ENCODE results near the gene RHOBTB3.
A peak's percentile ranks its signal among the peaks of the same experiment; 100 is the strongest.
"Not testable (repeated sequence)": the region's sequence is repeated elsewhere in the genome, so short reads cannot be mapped to it uniquely, and the experiment has no call there.

The RHOBTB3 gene

GRCh38 chr5:95801961-95802360 lies 70.8 kb downstream of the RHOBTB3 start:
- DNase-seq = no peak

- DNase-seq = no peak
Measured at GRCh38 chr5:95803271-95804148, 72.4 kb downstream of the RHOBTB3 start.

- DNase-seq = no peak
Measured at GRCh38 chr5:95804736-95805539, 73.8 kb downstream of the RHOBTB3 start.

- DNase-seq = no peak
Measured at GRCh38 chr5:95806687-95807086, 75.6 kb downstream of the RHOBTB3 start.

GRCh38 chr5:95808013-95808685 lies 77.0 kb downstream of the RHOBTB3 start:
- no peak for DNase-seq

GRCh38 chr5:95808686-95809413 lies 77.7 kb downstream of the RHOBTB3 start:
- DNase-seq = peak; percentile 12

GRCh38 chr5:95809414-95809960 lies 78.4 kb downstream of the RHOBTB3 start:
- no peak for DNase-seq

- DNase-seq = no peak
Measured at GRCh38 chr5:95810305-95811125, 79.4 kb downstream of the RHOBTB3 start.

GRCh38 chr5:95811126-95811423 lies 79.9 kb downstream of the RHOBTB3 start:
- not testable (repeated sequence) for DNase-seq

- DNase-seq = not testable (repeated sequence)
Measured at GRCh38 chr5:95811461-95812073, 80.4 kb downstream of the RHOBTB3 start.

- no peak for DNase-seq
Measured at GRCh38 chr5:95812074-95812471, 80.9 kb downstream of the RHOBTB3 start.

GRCh38 chr5:95813035-95813434 lies 81.9 kb downstream of the RHOBTB3 start:
- DNase-seq = not testable (repeated sequence)

GRCh38 chr5:95815155-95815729 lies 84.1 kb downstream of the RHOBTB3 start:
- no peak for DNase-seq

GRCh38 chr5:95816341-95816740 lies 85.2 kb downstream of the RHOBTB3 start:
- DNase-seq = no peak

- DNase-seq = no peak
Measured at GRCh38 chr5:95816776-95817175, 85.6 kb downstream of the RHOBTB3 start.

- no peak for DNase-seq
Measured at GRCh38 chr5:95817430-95817829, 86.3 kb downstream of the RHOBTB3 start.

GRCh38 chr5:95818181-95819147 lies 87.3 kb downstream of the RHOBTB3 start:
- DNase-seq = no peak

- DNase-seq = no peak
Measured at GRCh38 chr5:95821110-95822021, 90.2 kb downstream of the RHOBTB3 start.

Measured in KG1 (cell line).